HFF-Myc (cell line): ENCODE measurements around the gene SCP2D1.

Source experiments
- DNase-seq: peaks from one replicate; pipeline ENCODE4 v3.0.0-alpha.2; 2011; ENCODE audit warnings: low read depth; ENCODE audit errors: extremely low read depth
- H3K4me3 ChIP-seq: replicated peaks from 2 replicates; pipeline ENCODE4 v1.5.1; 2011; ENCODE audit warnings: low read depth, mild to moderate bottlenecking, control low read depth, low read length
- CTCF ChIP-seq: IDR thresholded peaks from 2 replicates; pipeline ENCODE4 v1.5.1; 2012; ENCODE audit warnings: mild to moderate bottlenecking, low read depth, low read length, control low read depth; ENCODE audit errors: missing control alignments

Gene SCP2D1

GRCh38 chr20:18835466-18836256, 22.1 kb downstream of the SCP2D1 start:
- H3K4me3 ChIP-seq: no peak overlapping the region
- no peak for TF ChIP-seq CTCF
- no peak for DNase-seq

GRCh38 chr20:18837718-18838117, 24.1 kb downstream of the SCP2D1 start:
- no peak overlapping the region for H3K4me3 ChIP-seq
- DNase-seq: no peak
- no peak for TF ChIP-seq CTCF

GRCh38 chr20:18839507-18840247, 26.1 kb downstream of the SCP2D1 start:
- no peak for TF ChIP-seq CTCF
- peak; percentile 1 for DNase-seq
- no peak overlapping the region for H3K4me3 ChIP-seq

- no peak for TF ChIP-seq CTCF
- no peak for DNase-seq
- H3K4me3 ChIP-seq: no peak overlapping the region
These were observed 26.7 kb downstream of the SCP2D1 start for GRCh38 chr20:18840248-18840645.

GRCh38 chr20:18845017-18845416, 31.4 kb downstream of the SCP2D1 start:
- no peak overlapping the region for H3K4me3 ChIP-seq
- no peak for DNase-seq
- no peak for TF ChIP-seq CTCF

- TF ChIP-seq CTCF: no peak
- no peak for DNase-seq
- H3K4me3 ChIP-seq: no peak overlapping the region
These were observed 33.7 kb downstream of the SCP2D1 start for GRCh38 chr20:18847226-18847755.
